Measurements from ENCODE around the gene TRIL. TPM values are rescaled to one million over a fixed set of nuclear protein-coding genes. Genes with fewer than 3 reads are reported as not detected.

Gene TRIL
- total and polyA plus RNA-seq, 4 donors: 0.52 to 17.0 (median 1.8) TPM

DNA sequence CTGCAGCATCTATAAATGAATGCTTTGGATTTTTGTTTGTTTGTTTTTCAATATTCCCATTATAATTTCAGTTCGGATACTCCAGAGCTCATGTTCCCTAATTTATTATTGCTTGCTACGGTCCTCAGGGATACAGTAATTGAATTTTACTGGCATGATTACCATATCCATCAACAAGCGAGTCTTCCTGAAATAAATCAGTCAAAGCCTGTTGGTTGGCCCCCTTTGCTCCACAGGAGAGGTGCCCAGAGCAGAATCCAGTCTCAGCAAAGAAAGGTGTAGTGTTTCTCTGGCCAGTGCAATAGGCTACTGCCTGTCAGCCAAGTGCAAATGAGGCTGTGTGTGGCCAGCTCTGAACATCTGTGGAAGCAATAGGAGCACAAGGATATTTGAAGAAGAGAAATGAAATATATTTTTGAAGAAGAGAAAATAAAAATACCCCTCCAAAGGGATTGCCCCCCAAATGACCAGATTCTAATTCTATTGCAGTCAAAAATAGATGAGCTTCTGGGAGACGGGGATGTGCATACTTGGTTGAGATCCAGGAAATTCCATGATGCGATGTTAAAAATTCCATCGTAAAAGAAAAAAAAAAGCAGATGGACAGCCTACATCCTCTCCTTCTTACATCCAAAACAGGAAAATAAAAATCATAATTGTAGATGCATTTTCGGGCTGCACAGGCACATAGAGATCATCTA is 18.1 kb downstream of the TRIL start:
- peak in 1 of 3 donors; percentile 34 for DNase-seq
- Histone ChIP-seq H3K4me1 (ENCODE audit: control insufficient read depth in 5 of 5, insufficient read depth in 5 of 5, low read length in 5 of 5) (peaks cover 0 to 22% (median 3%) of the 10 kb centered on the region in 5 donors), H3K9ac (ENCODE audit: insufficient read depth in 1 of 2, low read length in 2 of 2) (no peak overlapping the region), H3K27ac (ENCODE audit: low read depth in 1 of 2, low read length in 1 of 2) (no peak overlapping the region), H3K4me3 (no peak overlapping the region), H3K36me3 (ENCODE audit: control insufficient read depth in 4 of 4, insufficient read depth in 4 of 4, low read length in 4 of 4) (no peaks in the 10 kb centered on the region), H3K9me3 (ENCODE audit: control insufficient read depth in 4 of 4, insufficient read depth in 3 of 4, low read length in 3 of 4) (no peaks in the 10 kb centered on the region), H3K27me3 (ENCODE audit: control insufficient read depth in 3 of 3, insufficient read depth in 3 of 3, low read length in 2 of 3) (no peaks in the 10 kb centered on the region)
- TF ChIP-seq CTCF (IDR thresholded peaks at IDR 0.05; ENCODE audit: control extremely low read depth, extremely low read depth): no peak
- ATAC-seq (ENCODE audit: insufficient read depth, low FRiP score): no peak
- 76 to 89% methylated on average over 7 of the region's 7 CpGs for WGBS, 2 donors

GRCh38 chr7:28939367-28939766 is 18.8 kb downstream of the TRIL start:
- TF ChIP-seq CTCF (IDR thresholded peaks at IDR 0.05; ENCODE audit: control extremely low read depth, extremely low read depth): no peak
- no peaks in the 10 kb centered on the region for H3K36me3 ChIP-seq (ENCODE audit: control insufficient read depth in 4 of 4, insufficient read depth in 4 of 4, low read length in 4 of 4)
- no peaks in the 10 kb centered on the region for H3K27me3 ChIP-seq (ENCODE audit: control insufficient read depth in 3 of 3, insufficient read depth in 3 of 3, low read length in 2 of 3)
- H3K9me3 ChIP-seq (ENCODE audit: control insufficient read depth in 4 of 4, insufficient read depth in 3 of 4, low read length in 3 of 4): no peaks in the 10 kb centered on the region
- no peak overlapping the region for H3K27ac ChIP-seq (ENCODE audit: low read depth in 1 of 2, low read length in 1 of 2)
- WGBS, 2 donors: 79 to 85% methylated on average over 5 of the region's 5 CpGs
- ATAC-seq (ENCODE audit: insufficient read depth, low FRiP score): no peak
- no peak overlapping the region for H3K9ac ChIP-seq (ENCODE audit: insufficient read depth in 1 of 2, low read length in 2 of 2)
- peaks cover 0 to 22% (median 3%) of the 10 kb centered on the region in 5 donors for H3K4me1 ChIP-seq (ENCODE audit: control insufficient read depth in 5 of 5, insufficient read depth in 5 of 5, low read length in 5 of 5)
- H3K4me3 ChIP-seq: no peak overlapping the region
- DNase-seq: no peak

DNA sequence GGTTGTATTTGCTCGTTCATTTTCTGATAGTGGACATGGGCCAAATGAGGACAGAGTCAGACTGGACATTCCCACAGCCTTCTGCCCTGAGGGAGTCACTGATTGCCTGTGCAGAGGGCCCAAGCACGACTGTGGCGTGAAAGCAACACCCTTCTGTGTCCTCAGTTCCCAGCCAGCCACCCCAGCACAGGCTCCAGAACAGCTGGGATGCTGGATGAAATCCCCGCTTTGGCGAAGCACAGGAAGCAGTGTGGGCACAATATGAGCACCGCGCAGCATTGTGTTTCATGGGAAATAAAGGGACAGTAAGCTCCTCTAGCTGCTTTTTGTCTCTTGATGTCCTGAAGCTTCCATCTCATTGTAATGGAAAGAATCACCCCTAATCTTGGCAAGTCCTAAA is 20.5 kb downstream of the TRIL start:
- DNase-seq (no peak), ATAC-seq (ENCODE audit: insufficient read depth, low FRiP score) (no peak)
- peaks cover 0 to 33% (median 6%) of the 10 kb centered on the region in 5 donors for H3K4me1 ChIP-seq (ENCODE audit: control insufficient read depth in 5 of 5, insufficient read depth in 5 of 5, low read length in 5 of 5)
- no peak overlapping the region for H3K27ac ChIP-seq (ENCODE audit: low read depth in 1 of 2, low read length in 1 of 2)
- no peak overlapping the region for H3K9ac ChIP-seq (ENCODE audit: insufficient read depth in 1 of 2, low read length in 2 of 2)
- no peak overlapping the region for H3K4me3 ChIP-seq
- WGBS, 2 donors: 85 to 94% methylated on average over 7 of the region's 7 CpGs
- no peaks in the 10 kb centered on the region for H3K36me3 ChIP-seq (ENCODE audit: control insufficient read depth in 4 of 4, insufficient read depth in 4 of 4, low read length in 4 of 4)
- TF ChIP-seq CTCF (IDR thresholded peaks at IDR 0.05; ENCODE audit: control extremely low read depth, extremely low read depth): no peak
- no peaks in the 10 kb centered on the region for H3K9me3 ChIP-seq (ENCODE audit: control insufficient read depth in 4 of 4, insufficient read depth in 3 of 4, low read length in 3 of 4)
- H3K27me3 ChIP-seq (ENCODE audit: control insufficient read depth in 3 of 3, insufficient read depth in 3 of 3, low read length in 2 of 3): no peaks in the 10 kb centered on the region

- Histone ChIP-seq H3K9me3 (ENCODE audit: control insufficient read depth in 4 of 4, insufficient read depth in 3 of 4, low read length in 3 of 4) (no peaks in the 10 kb centered on the region), H3K4me3 (no peak overlapping the region), H3K4me1 (ENCODE audit: control insufficient read depth in 5 of 5, insufficient read depth in 5 of 5, low read length in 5 of 5) (peaks cover 0 to 33% (median 6%) of the 10 kb centered on the region in 5 donors), H3K27me3 (ENCODE audit: control insufficient read depth in 3 of 3, insufficient read depth in 3 of 3, low read length in 2 of 3) (no peaks in the 10 kb centered on the region), H3K36me3 (ENCODE audit: control insufficient read depth in 4 of 4, insufficient read depth in 4 of 4, low read length in 4 of 4) (no peaks in the 10 kb centered on the region), H3K27ac (ENCODE audit: low read depth in 1 of 2, low read length in 1 of 2) (no peak overlapping the region), H3K9ac (ENCODE audit: insufficient read depth in 1 of 2, low read length in 2 of 2) (no peak overlapping the region)
- DNase-seq (no peak), ATAC-seq (ENCODE audit: insufficient read depth, low FRiP score) (no peak)
- no peak for TF ChIP-seq CTCF (IDR thresholded peaks at IDR 0.05; ENCODE audit: control extremely low read depth, extremely low read depth)
- WGBS, 2 donors: 73 to 75% methylated on average over 6 of the region's 6 CpGs
Observed at GRCh38 chr7:28937103-28937502, 21.0 kb downstream of the TRIL start.

All from lung (tissue), 12 donors.